IMR-90 (cell line): ENCODE data around the gene EML4. TPM values are rescaled to one million over a fixed set of nuclear protein-coding genes. Genes with fewer than 3 reads are reported as not detected.
A peak's percentile ranks its signal among the peaks of the same experiment; 100 is the strongest.

ENCODE experiments used
- ATAC-seq: fragments of 200-7000 bp; cut with Tn5 transposase; 2 replicates; pipeline ENCODE4 v1.9.1; 2020; ENCODE audit warnings: low read depth, mild to moderate bottlenecking, moderate library complexity
- BruUV-seq: library from RNA; stranded (reverse); fragments of 400-500 nt; replicated peaks from 2 replicates; lab custom pipeline; 2021; lab: Mats Ljungman, UMichigan
- CTCF ChIA-PET: fragments of 300-600 bp; formaldehyde crosslinking; extraction: SDS; loops from one replicate; lab custom pipeline; 2021; ENCODE audit warnings: antibody characterized with exemption; lab: Yijun Ruan, JAX
- POLR2A ChIA-PET: fragments of 300-600 bp; sonication (Branson Sonifier 250); formaldehyde crosslinking; loops from one replicate; lab custom pipeline; 2022; ENCODE audit warnings: antibody characterized with exemption; ENCODE audit not compliant: unreplicated experiment; lab: Charles Lee
- DNase-seq: peaks from one replicate; pipeline ENCODE4 v3.0.0; 2013
- H2AFZ ChIP-seq: replicated peaks from 2 replicates; pipeline ENCODE3; 2013; ENCODE audit warnings: low read length, mild to moderate bottlenecking; ENCODE audit not compliant: poor library complexity
- H2AK5ac ChIP-seq: 2 replicates; pipeline ENCODE4 v1.6.1; 2013; ENCODE audit warnings: low read depth, low read length, inconsistent platforms
- H2AK9ac ChIP-seq: replicated peaks from 2 replicates; pipeline ENCODE3; 2013; ENCODE audit warnings: mild to moderate bottlenecking, low read depth, low read length, moderate library complexity; ENCODE audit not compliant: poor library complexity
- H2BK120ac ChIP-seq: 2 replicates; pipeline ENCODE4 v1.6.1; 2013; ENCODE audit warnings: low read depth, low read length, inconsistent platforms
- H2BK15ac ChIP-seq: 3 replicates; pipeline ENCODE4 v1.6.1; 2013; ENCODE audit warnings: low read depth, low read length, inconsistent platforms
- H2BK20ac ChIP-seq: 2 replicates; pipeline ENCODE4 v1.6.1; 2013; ENCODE audit warnings: low read depth, mild to moderate bottlenecking, inconsistent platforms, low read length, moderate library complexity
- H2BK5ac ChIP-seq: 2 replicates; pipeline ENCODE4 v1.6.1; 2013; ENCODE audit warnings: mild to moderate bottlenecking, low read depth, low read length, inconsistent platforms; ENCODE audit not compliant: poor library complexity, severe bottlenecking
- H3K14ac ChIP-seq: replicated peaks from 2 replicates; pipeline ENCODE4 v1.6.1; 2013; ENCODE audit warnings: low read depth, low read length, inconsistent platforms
- H3K18ac ChIP-seq: 2 replicates; pipeline ENCODE4 v1.6.1; 2013; ENCODE audit warnings: low read depth, low read length, control low read depth
- H3K23ac ChIP-seq: 2 replicates; pipeline ENCODE4 v1.6.1; 2013; ENCODE audit warnings: low read depth, low read length, inconsistent platforms
- H3K27ac ChIP-seq: 2 replicates; pipeline ENCODE4 v1.5.1; 2013; ENCODE audit warnings: mild to moderate bottlenecking, control low read depth, low read length; ENCODE audit not compliant: insufficient read depth
- H3K27me3 ChIP-seq: 2 replicates; pipeline ENCODE4 v1.6.1; 2013; ENCODE audit warnings: low read length; ENCODE audit not compliant: control insufficient read depth, insufficient read depth
- H3K36me3 ChIP-seq: 2 replicates; pipeline ENCODE4 v1.6.1; 2013; ENCODE audit warnings: low read length, mixed read lengths; ENCODE audit not compliant: control insufficient read depth, insufficient read depth
- H3K4ac ChIP-seq: 2 replicates; pipeline ENCODE4 v1.6.1; 2013; ENCODE audit warnings: low read depth, low read length, inconsistent platforms
- H3K4me1 ChIP-seq: 2 replicates; pipeline ENCODE4 v1.6.1; 2013; ENCODE audit warnings: low read length, mixed read lengths; ENCODE audit not compliant: control insufficient read depth, insufficient read depth
- H3K4me2 ChIP-seq: 2 replicates; pipeline ENCODE4 v1.6.1; 2013; ENCODE audit warnings: low read depth, mild to moderate bottlenecking, control low read depth, low read length, moderate library complexity
- H3K4me3 ChIP-seq: 2 replicates; pipeline ENCODE4 v1.5.1; 2013; ENCODE audit warnings: low read depth, mild to moderate bottlenecking, control low read depth, low read length, moderate library complexity; ENCODE audit not compliant: insufficient read depth
- H3K56ac ChIP-seq: 2 replicates; pipeline ENCODE4 v1.6.1; 2013; ENCODE audit warnings: low read length, inconsistent platforms; ENCODE audit not compliant: insufficient read depth; ENCODE audit errors: extremely low read depth
- H3K79me1 ChIP-seq, 2 experiments: 2 replicates each; pipeline ENCODE4 v1.6.1; 2013; ENCODE audit warnings: low read length in 2 of 2, inconsistent platforms in 1 of 2, low read depth in 1 of 2
- H3K9ac ChIP-seq: 2 replicates; pipeline ENCODE4 v1.6.1; 2013; ENCODE audit warnings: low read depth, low read length, control low read depth
- H3K9me1 ChIP-seq: 2 replicates; pipeline ENCODE4 v1.6.1; 2013; ENCODE audit warnings: low read length, inconsistent platforms; ENCODE audit not compliant: insufficient read depth
- H3K9me3 ChIP-seq: 2 replicates; pipeline ENCODE4 v1.6.1; 2013; ENCODE audit warnings: low read length; ENCODE audit not compliant: control insufficient read depth, insufficient read depth
- H4K20me1 ChIP-seq: 2 replicates; pipeline ENCODE4 v1.6.1; 2013; ENCODE audit warnings: low read length, inconsistent platforms; ENCODE audit not compliant: insufficient read depth
- H4K5ac ChIP-seq: 2 replicates; pipeline ENCODE4 v1.6.1; 2013; ENCODE audit warnings: mild to moderate bottlenecking, low read depth, low read length, control low read depth
- H4K8ac ChIP-seq, 2 experiments: 2 replicates each; pipeline ENCODE4 v1.6.1; 2013; ENCODE audit warnings: low read depth in 2 of 2, low read length in 2 of 2, control low read depth in 1 of 2, inconsistent platforms in 1 of 2
- H4K91ac ChIP-seq: 2 replicates; pipeline ENCODE4 v1.6.1; 2013; ENCODE audit warnings: low read depth, low read length, inconsistent platforms; ENCODE audit not compliant: insufficient read depth
- CEBPB ChIP-seq: IDR thresholded peaks from 2 replicates; pipeline ENCODE4 v1.6.1; 2012; ENCODE audit warnings: low read depth, low read length, improper control_type of control experiment
- CTCF ChIP-seq: conservative IDR thresholded peaks from 2 replicates; pipeline ENCODE4 v1.5.1; 2012; ENCODE audit warnings: mild to moderate bottlenecking, low read depth, low read length, improper control_type of control experiment
- MAZ ChIP-seq: IDR thresholded peaks from 2 replicates; pipeline ENCODE4 v1.6.1; 2012; ENCODE audit warnings: low read depth, mild to moderate bottlenecking, low read length, improper control_type of control experiment, moderate library complexity, borderline replicate concordance
- NFE2L2 ChIP-seq: fragments of 150-350 bp; IDR thresholded peaks from 2 replicates; pipeline ENCODE4 v1.6.1; 2016; ENCODE audit warnings: low read depth, mild to moderate bottlenecking, low read length
- WGBS, 2 experiments: methylation state at CpG; one replicate each; pipeline versions ENCODE4 v1.1.5 to v1.1.7; 2013; ENCODE audit warnings: missing lambda C conversion rate in 2 of 2; ENCODE audit not compliant: insufficient read length in 1 of 2; ENCODE audit errors: extremely low coverage in 2 of 2; 5-methylcytosine and 5-hydroxymethylcytosine counted together
- dilution Hi-C: fragments of 300-500 bp; cut with HindIII; formaldehyde crosslinking; loops from one replicate; pipeline ENCODE4 v1.14.3; 2018; ENCODE audit warnings: low sequenced_read_pairs; ENCODE audit not compliant: unreplicated experiment
- in situ Hi-C: fragments of 300-500 bp; cut with MboI; formaldehyde crosslinking; loops from 3 replicates; pipeline ENCODE4 v1.14.3; 2019; ENCODE audit warnings: low sequenced_read_pairs, inconsistent platforms, mixed read lengths
- intact Hi-C: fragments of 100-400 bp; cut with micrococcal nuclease; formaldehyde crosslinking; loops from 2 replicates; pipeline ENCODE4 v1.10.0; 2022
- polyA plus RNA-seq, 3 experiments: library from polyadenylated mRNA; depleted of rRNA; stranded (reverse); fragments of >200 nt; gene quantifications; 2 replicates each; pipeline ENCODE4 v1.2.3, GENCODE V29; 2012; ENCODE audit warnings: low replicate concordance in 1 of 3
- total RNA-seq: library from RNA; depleted of rRNA; stranded (reverse); fragments of >200 nt; gene quantifications from 2 replicates; pipeline ENCODE4 v1.2.3, GENCODE V29; 2012

Gene EML4
- total and polyA plus RNA-seq, 2 of the 4 experiments (the other 2 are of a cell fraction) = 29.7 to 73.7 TPM

- Histone ChIP-seq H3K4me3 (no peak overlapping the region), H3K9me1 (no peaks in the 10 kb centered on the region), H2BK120ac (no peak overlapping the region), H2AFZ (no peak overlapping the region), H4K5ac (no peak overlapping the region), H3K9ac (no peak overlapping the region), H2BK20ac (no peak overlapping the region), H3K27ac (no peak overlapping the region), H2BK15ac (no peak overlapping the region), H2AK5ac (no peak overlapping the region), H2AK9ac (no peak overlapping the region), H2BK5ac (peak overlapping the region; percentile 50), H3K18ac (no peak overlapping the region), H3K4ac (no peak overlapping the region), H4K20me1 (no peaks in the 10 kb centered on the region), H3K9me3 (no peaks in the 10 kb centered on the region), H3K56ac (no peak overlapping the region), H3K23ac (peak overlapping the region; percentile 49; the same call in 1 of the 2 replicates), H3K4me2 (no peak overlapping the region), H3K27me3 (no peaks in the 10 kb centered on the region), H3K36me3 (peaks cover 14% of the 10 kb centered on the region), H4K91ac (no peak overlapping the region), H3K14ac (no peak overlapping the region), H3K79me1 (peaks cover 0 to 17% of the 10 kb centered on the region in 2 experiments; a peak in 3 of 4 replicates), H3K4me1 (no peaks in the 10 kb centered on the region; the same call in 1 of the 2 replicates), H4K8ac (no peak overlapping the region)
- ChIA-PET CTCF (interaction anchor here (0.5 kb wide), 1 partner anchor 274 kb away, joined by 3 read pairs; no protein-coding TSS in a partner anchor), POLR2A (no interaction called here)
- in situ Hi-C loops = loop anchor here (10.0 kb wide), 1 partner anchor 472 kb away; no protein-coding TSS in a partner anchor
- no peak for DNase-seq
- TF ChIP-seq CTCF = no peak
- TF ChIP-seq CEBPB = no peak
- TF ChIP-seq NFE2L2 = peak; percentile 25; the same call in 1 of the 2 replicates
- no peak for TF ChIP-seq MAZ
- WGBS, 2 experiments = no CpG with 5 or more reads among the region's 4 CpGs
- ATAC-seq = no peak; the same call in 1 of the 2 replicates
- dilution Hi-C loops = no loop called here
- no TSS peak for BruUV-seq
- intact Hi-C loops = loop anchor here (10.0 kb wide), 1 partner anchor 462 kb away; no protein-coding TSS in a partner anchor
Measured at GRCh38 chr2:42327125-42327524, 158.0 kb downstream of the EML4 start.
